GM23248 (cell line): ENCODE measurements around the gene UBAP2. TPM values are rescaled to one million over a fixed set of nuclear protein-coding genes. Genes with fewer than 3 reads are reported as not detected.

ENCODE experiments used
- DNase-seq: peaks from one replicate; pipeline ENCODE4 v3.0.0-alpha.2; 2015
- H2AFZ ChIP-seq: fragments of 200-600 bp; sonication (generic); 2 replicates; pipeline ENCODE4 v1.6.1; 2016; ENCODE audit warnings: antibody characterized with exemption
- H3F3A ChIP-seq: fragments of 200-600 bp; sonication (generic); 2 replicates; pipeline ENCODE4 v1.6.1; 2016; ENCODE audit warnings: mild to moderate bottlenecking, antibody characterized with exemption, mixed run types; ENCODE audit not compliant: insufficient read depth
- H3K27ac ChIP-seq: fragments of 200-600 bp; sonication (generic); 2 replicates; pipeline ENCODE4 v1.5.1; 2016; ENCODE audit warnings: mild to moderate bottlenecking
- H3K27me3 ChIP-seq: fragments of 200-600 bp; sonication (generic); replicated peaks from 2 replicates; pipeline ENCODE4 v1.6.1; 2016; ENCODE audit warnings: mild to moderate bottlenecking; ENCODE audit not compliant: insufficient read depth
- H3K36me3 ChIP-seq: fragments of 200-600 bp; sonication (generic); 2 replicates; pipeline ENCODE4 v1.6.1; 2016; ENCODE audit warnings: low read depth, mild to moderate bottlenecking
- H3K4me1 ChIP-seq: fragments of 200-600 bp; sonication (generic); 2 replicates; pipeline ENCODE4 v1.6.1; 2016; ENCODE audit warnings: mild to moderate bottlenecking; ENCODE audit not compliant: insufficient read depth
- H3K4me2 ChIP-seq: fragments of 200-600 bp; sonication (generic); one replicate; pipeline ENCODE4 v1.6.1; 2016; ENCODE audit warnings: mild to moderate bottlenecking; ENCODE audit not compliant: unreplicated experiment
- H3K4me3 ChIP-seq: fragments of 200-600 bp; sonication (generic); 2 replicates; pipeline ENCODE4 v1.5.1; 2016; ENCODE audit warnings: mild to moderate bottlenecking
- H3K79me2 ChIP-seq: fragments of 200-600 bp; sonication (generic); 2 replicates; pipeline ENCODE4 v1.6.1; 2016; ENCODE audit warnings: mild to moderate bottlenecking; ENCODE audit not compliant: insufficient read depth
- H3K9ac ChIP-seq: fragments of 200-600 bp; sonication (generic); 2 replicates; pipeline ENCODE4 v1.6.1; 2016; ENCODE audit warnings: mild to moderate bottlenecking
- H3K9me2 ChIP-seq: fragments of 200-600 bp; sonication (generic); 2 replicates; pipeline ENCODE4 v1.6.1; 2016; ENCODE audit warnings: mixed run types, mild to moderate bottlenecking, moderate library complexity; ENCODE audit not compliant: insufficient read depth
- H3K9me3 ChIP-seq: fragments of 200-600 bp; sonication (generic); one replicate; pipeline ENCODE4 v1.6.1; 2017; ENCODE audit warnings: low read depth
- H4K20me1 ChIP-seq: fragments of 200-600 bp; sonication (generic); 2 replicates; pipeline ENCODE4 v1.6.0; 2016; ENCODE audit not compliant: insufficient read depth
- EZH2 ChIP-seq: fragments of 200-600 bp; sonication (generic); IDR thresholded peaks from 2 replicates; pipeline ENCODE4 v1.6.1; 2018; ENCODE audit warnings: antibody characterized with exemption, mild to moderate bottlenecking; ENCODE audit not compliant: insufficient read depth, poor library complexity, severe bottlenecking
- EZH2phosphoT487 ChIP-seq: fragments of 200-600 bp; sonication (generic); IDR thresholded peaks from 2 replicates; pipeline ENCODE4 v1.6.1; 2018; ENCODE audit warnings: antibody characterized with exemption, moderate library complexity, mild to moderate bottlenecking, low read depth; ENCODE audit not compliant: insufficient read depth
- WGBS, 2 experiments: methylation state at CpG; one replicate each; pipeline ENCODE4 v1.1.6; 2015 to 2017; ENCODE audit warnings: low lambda C conversion rate in 2 of 2, low coverage in 1 of 2; ENCODE audit errors: missing lambda C conversion rate in 2 of 2; 5-methylcytosine and 5-hydroxymethylcytosine counted together
- in situ Hi-C: fragments of 300-500 bp; cut with MboI; formaldehyde crosslinking; loops from 2 replicates; pipeline ENCODE4 v1.15.0; 2020
- polyA plus RNA-seq: library from polyadenylated mRNA; unstranded; fragments of >200 nt; fragmentation: Nextera tagmentation; extraction: Ambion mirVana; gene quantifications from 2 replicates; pipeline ENCODE4 v1.2.1, GENCODE V29; 2016
- total RNA-seq: library from RNA; depleted of rRNA; stranded (reverse); fragments of >200 nt; shearing (Covaris generic); gene quantifications from 2 replicates; pipeline ENCODE4 v1.2.3, GENCODE V29; 2014

UBAP2 gene
- total and polyA plus RNA-seq, 2 experiments from 2014 or later, result 13.0 to 13.9 TPM

DNA sequence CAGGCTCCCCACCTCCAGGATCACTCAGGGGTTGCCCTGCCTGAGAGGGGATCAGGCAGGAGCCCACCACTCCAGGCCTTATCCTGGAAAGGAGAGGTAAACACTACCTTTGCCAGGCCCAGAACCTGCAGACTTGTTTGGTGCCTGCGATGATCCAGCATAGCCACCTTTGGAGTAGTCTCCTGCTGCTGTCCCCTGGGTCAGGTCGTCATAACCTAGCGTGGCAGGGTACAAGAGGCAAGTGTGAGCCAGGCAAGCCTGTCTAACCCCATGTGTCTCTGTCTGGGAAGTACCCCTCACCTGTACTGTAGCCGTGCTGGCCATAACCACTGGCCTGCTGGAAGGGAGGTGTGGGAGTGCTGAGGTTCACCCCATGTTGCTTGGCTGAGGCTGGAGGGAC is 125.6 kb downstream of the UBAP2 start:
- H3K4me3 ChIP-seq, result no peak overlapping the region
- no peaks in the 10 kb centered on the region for H3K4me1 ChIP-seq
- H3K36me3 ChIP-seq, result peaks cover 47% of the 10 kb centered on the region; the same call in 1 of the 2 replicates
- H3F3A ChIP-seq, result peaks cover 63% of the 10 kb centered on the region
- H3K9me3 ChIP-seq, result no peaks in the 10 kb centered on the region
- no peaks in the 10 kb centered on the region for H3K27me3 ChIP-seq
- in situ Hi-C loops, result no loop called here
- no peak overlapping the region for H3K4me2 ChIP-seq
- no peak overlapping the region for H2AFZ ChIP-seq
- H3K9me2 ChIP-seq, result no peaks in the 10 kb centered on the region
- peaks cover 20% of the 10 kb centered on the region for H3K79me2 ChIP-seq
- H4K20me1 ChIP-seq, result no peaks in the 10 kb centered on the region
- 93 to 98% methylated on average over 4 of the region's 4 CpGs for WGBS, 2 experiments
- no peak for DNase-seq
- H3K9ac ChIP-seq, result no peak overlapping the region
- TF ChIP-seq EZH2phosphoT487 (no peak), EZH2 (no peak)
- H3K27ac ChIP-seq, result no peak overlapping the region

DNA sequence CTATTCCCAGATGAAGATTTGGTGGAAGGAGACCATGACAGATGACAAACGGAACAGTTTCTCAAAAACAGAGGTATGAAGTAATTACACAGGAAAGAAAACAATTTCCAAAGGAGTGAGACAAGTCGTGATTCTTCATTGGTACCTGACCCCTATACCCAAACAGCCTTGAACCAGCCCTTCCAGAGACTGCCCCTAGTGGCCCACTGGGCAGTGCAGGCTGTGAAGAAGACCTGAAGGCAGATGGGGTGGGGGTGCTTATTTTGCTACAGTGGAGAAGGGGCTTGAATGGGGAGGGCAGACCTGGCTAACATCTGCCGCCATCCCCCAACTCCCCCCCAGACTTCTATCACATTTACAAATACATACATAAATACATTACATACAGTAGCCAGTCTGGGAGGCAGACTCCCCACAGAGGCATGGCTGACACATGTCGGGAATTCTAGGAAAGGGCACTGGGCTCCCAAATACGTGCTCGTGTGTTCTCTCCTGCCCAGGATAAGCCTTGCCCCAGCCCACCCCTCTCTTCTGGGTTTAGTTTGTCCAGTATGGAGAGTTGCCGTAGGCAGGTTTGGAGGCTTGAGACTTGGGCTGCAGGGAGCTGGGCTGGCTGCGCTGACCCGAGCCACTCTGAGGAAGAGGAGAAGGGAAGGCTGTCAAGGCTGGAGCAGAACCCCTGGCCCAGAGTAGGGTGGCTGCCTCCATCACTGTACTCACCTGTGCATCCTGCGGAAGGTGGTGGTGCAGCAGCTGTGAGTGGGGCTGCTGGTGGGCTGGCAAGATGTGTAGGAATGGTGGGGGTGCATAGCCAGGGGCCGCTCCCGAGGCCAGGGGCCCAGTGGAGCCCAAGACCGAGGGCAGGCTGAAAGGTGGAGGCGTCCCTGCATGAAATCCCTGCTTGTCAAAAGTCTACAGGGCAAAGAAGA is 126.5 kb downstream of the UBAP2 start:
- in situ Hi-C loops, result no loop called here
- H3K9me3 ChIP-seq, result no peaks in the 10 kb centered on the region
- TF ChIP-seq EZH2, result no peak
- no peak for TF ChIP-seq EZH2phosphoT487
- no peak overlapping the region for H2AFZ ChIP-seq
- H3K4me3 ChIP-seq, result no peak overlapping the region
- H3K27me3 ChIP-seq, result no peaks in the 10 kb centered on the region
- peaks cover 71% of the 10 kb centered on the region for H3F3A ChIP-seq
- peaks cover 28% of the 10 kb centered on the region for H3K79me2 ChIP-seq
- no peak overlapping the region for H3K27ac ChIP-seq
- peak; percentile 58 for DNase-seq
- no peak overlapping the region for H3K9ac ChIP-seq
- no peaks in the 10 kb centered on the region for H3K4me1 ChIP-seq
- no peaks in the 10 kb centered on the region for H3K9me2 ChIP-seq
- H4K20me1 ChIP-seq, result no peaks in the 10 kb centered on the region
- H3K36me3 ChIP-seq, result peaks cover 55% of the 10 kb centered on the region; the same call in 1 of the 2 replicates
- WGBS, 2 experiments, result 84 to 86% methylated on average over 13 to 14 of the region's 14 CpGs
- H3K4me2 ChIP-seq, result no peak overlapping the region

DNA sequence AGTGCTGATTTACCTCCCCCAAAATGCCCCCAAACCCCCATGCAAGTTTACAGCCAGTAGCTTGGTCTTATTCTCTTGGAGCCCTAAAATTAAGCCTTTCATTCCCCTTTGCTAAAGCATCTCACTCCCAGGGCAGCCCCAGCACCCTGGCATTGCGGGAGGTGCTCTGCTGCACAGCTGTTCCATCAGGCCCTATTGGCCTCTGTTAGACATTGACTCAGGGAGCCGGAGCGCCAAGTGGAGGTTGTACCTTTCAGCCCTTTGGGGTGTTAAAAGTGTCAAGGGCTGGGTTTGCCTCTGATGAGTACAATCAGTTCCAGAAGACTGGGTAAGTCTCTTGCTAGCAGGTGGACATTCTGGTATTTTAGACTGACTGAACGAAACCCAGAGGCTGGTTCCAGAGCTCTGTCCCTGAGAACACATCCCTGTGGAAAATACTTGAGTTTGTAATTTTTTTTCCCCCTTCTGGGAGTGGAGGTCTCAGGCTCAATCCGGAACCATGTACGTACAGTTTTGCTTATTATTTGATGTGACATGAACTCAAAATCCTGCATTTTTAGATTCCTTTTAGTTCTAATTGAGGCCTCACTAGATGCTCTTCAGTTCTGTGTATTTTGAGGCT is 129.3 kb downstream of the UBAP2 start:
- TF ChIP-seq EZH2phosphoT487, result no peak
- TF ChIP-seq EZH2, result no peak
- Histone ChIP-seq H3F3A (peaks cover 71% of the 10 kb centered on the region), H3K79me2 (peaks cover 55% of the 10 kb centered on the region), H3K27me3 (no peaks in the 10 kb centered on the region), H3K4me3 (no peak overlapping the region), H3K36me3 (peaks cover 58% of the 10 kb centered on the region; the same call in 1 of the 2 replicates), H4K20me1 (0 out of 2 replicates have a peak, but pooled peaks cover 5% of the 10 kb centered on the region), H3K9me3 (no peaks in the 10 kb centered on the region), H2AFZ (no peak overlapping the region), H3K9me2 (no peaks in the 10 kb centered on the region), H3K4me1 (no peaks in the 10 kb centered on the region), H3K27ac (no peak overlapping the region), H3K4me2 (no peak overlapping the region), H3K9ac (no peak overlapping the region)
- in situ Hi-C loops, result no loop called here
- 83 to 88% methylated on average over 6 of the region's 6 CpGs for WGBS, 2 experiments
- no peak for DNase-seq

- H3K9me2 ChIP-seq, result no peaks in the 10 kb centered on the region
- H3K9me3 ChIP-seq, result no peaks in the 10 kb centered on the region
- H3K4me3 ChIP-seq, result no peak overlapping the region
- H3K79me2 ChIP-seq, result peaks cover 75% of the 10 kb centered on the region
- no peak overlapping the region for H3K9ac ChIP-seq
- 92% methylated on average over 9 of the region's 9 CpGs for WGBS, 2 experiments
- peaks cover 64% of the 10 kb centered on the region for H3K36me3 ChIP-seq
- in situ Hi-C loops, result no loop called here
- no peak overlapping the region for H3K27ac ChIP-seq
- no peak overlapping the region for H2AFZ ChIP-seq
- no peak overlapping the region for H3K4me2 ChIP-seq
- H3K4me1 ChIP-seq, result no peaks in the 10 kb centered on the region
- no peaks in the 10 kb centered on the region for H3K27me3 ChIP-seq
- H4K20me1 ChIP-seq, result 0 out of 2 replicates have a peak, but pooled peaks cover 5% of the 10 kb centered on the region
- TF ChIP-seq EZH2 (no peak), EZH2phosphoT487 (no peak)
- DNase-seq, result no peak
- H3F3A ChIP-seq, result peaks cover 63% of the 10 kb centered on the region
Measured at GRCh38 chr9:33917036-33917435, 131.7 kb downstream of the UBAP2 start.
